GM12878 (cell line): ENCODE measurements around the gene PFN4. TPM values are rescaled to one million over a fixed set of nuclear protein-coding genes. Genes with fewer than 3 reads are reported as not detected.

ENCODE experiments used
- ATAC-seq: fragments of 200-7000 bp; cut with Tn5 transposase; 3 replicates; pipeline ENCODE4 v1.9.1; 2020; ENCODE audit warnings: mild to moderate bottlenecking, moderate library complexity
- BruUV-seq: library from RNA; stranded (reverse); fragments of 400-500 nt; replicated peaks from 2 replicates; lab custom pipeline; 2021; lab: Mats Ljungman, UMichigan
- CTCF ChIA-PET: fragments of 300-600 bp; sonication (Branson Sonifier 250); formaldehyde crosslinking; extraction: SDS; loops from one replicate; lab custom pipeline; 2021; ENCODE audit warnings: inconsistent platforms; lab: Yijun Ruan, JAX
- POLR2A ChIA-PET: fragments of 350-600 bp; formaldehyde crosslinking; extraction: SDS; loops from one replicate; lab custom pipeline; 2021; ENCODE audit warnings: inconsistent platforms; lab: Charles Lee
- RAD21 ChIA-PET: fragments of 300-600 bp; sonication (Branson Sonifier 250); formaldehyde crosslinking; loops from one replicate; lab custom pipeline; 2023; ENCODE audit warnings: antibody characterized with exemption; ENCODE audit not compliant: unreplicated experiment; lab: Charles Lee
- SMC1A ChIA-PET: fragments of 300-600 bp; sonication (Branson Sonifier 250); formaldehyde crosslinking; loops from one replicate; lab custom pipeline; 2023; ENCODE audit not compliant: unreplicated experiment, uncharacterized antibody; lab: Charles Lee
- DNase-seq: peaks from one replicate; pipeline ENCODE4 v3.0.0-alpha.2; 2011; ENCODE audit warnings: low read depth, low spot score
- FAIRE-seq: peaks from 3 replicates; lab custom pipeline; 2011; peaks lifted over from hg19 to GRCh38; lab: Jason Lieb, UNC
- H2AFZ ChIP-seq: 2 replicates; pipeline ENCODE4 v1.6.0; 2011; ENCODE audit warnings: low read depth, low read length, control low read depth; ENCODE audit not compliant: control insufficient read depth
- H3K27ac ChIP-seq: 2 replicates; pipeline ENCODE4 v1.5.1; 2011; ENCODE audit warnings: control low read depth; ENCODE audit not compliant: control insufficient read depth, insufficient read depth
- H3K27me3 ChIP-seq, 2 experiments: replicated peaks in 1 of 2; 2 replicates each; pipeline versions ENCODE4 v1.6.0 to v1.6.1; 2011; ENCODE audit warnings: low read length in 1 of 2; ENCODE audit not compliant: control insufficient read depth in 2 of 2, insufficient read depth in 2 of 2
- H3K36me3 ChIP-seq, 2 experiments: 2 replicates each; pipeline ENCODE4 v1.5.1; 2011; ENCODE audit warnings: low read length in 1 of 2; ENCODE audit not compliant: control insufficient read depth in 2 of 2, insufficient read depth in 2 of 2
- H3K4me1 ChIP-seq: 2 replicates; pipeline ENCODE4 v1.6.1; 2011; ENCODE audit warnings: mild to moderate bottlenecking, low read length, moderate library complexity, mixed read lengths; ENCODE audit not compliant: control insufficient read depth, insufficient read depth
- H3K4me2 ChIP-seq: 2 replicates; pipeline ENCODE4 v1.6.0; 2011; ENCODE audit warnings: control low read depth; ENCODE audit not compliant: control insufficient read depth, insufficient read depth
- H3K4me3 ChIP-seq: fragments of 200-600 bp; sonication (generic); 2 replicates; pipeline ENCODE4 v1.5.1; 2016
- H3K79me2 ChIP-seq: 2 replicates; pipeline ENCODE4 v1.6.0; 2011; ENCODE audit warnings: low read length; ENCODE audit not compliant: control insufficient read depth, insufficient read depth
- H3K9ac ChIP-seq: 2 replicates; pipeline ENCODE4 v1.8.0; 2011; ENCODE audit warnings: low read length, control low read depth, mixed read lengths; ENCODE audit not compliant: control insufficient read depth, insufficient read depth
- H3K9me3 ChIP-seq: replicated peaks from 3 replicates; pipeline ENCODE4 v1.5.1; 2011; ENCODE audit warnings: mild to moderate bottlenecking, low read length; ENCODE audit not compliant: control insufficient read depth, insufficient read depth
- H4K20me1 ChIP-seq: 2 replicates; pipeline ENCODE4 v1.6.0; 2011; ENCODE audit not compliant: control insufficient read depth, insufficient read depth
- ATF7 ChIP-seq: fragments of 450-650 bp; IDR thresholded peaks from 2 replicates; pipeline ENCODE4 v1.6.1; 2016; ENCODE audit warnings: low read depth, mild to moderate bottlenecking
- BMI1 ChIP-seq: fragments of 450-650 bp; IDR thresholded peaks from 2 replicates; pipeline ENCODE4 v1.6.1; 2016; ENCODE audit warnings: mild to moderate bottlenecking, moderate library complexity, borderline replicate concordance
- CHD2 ChIP-seq: IDR thresholded peaks from 2 replicates; pipeline ENCODE4 v1.6.1; 2011; ENCODE audit warnings: low read depth, low read length, improper control_type of control experiment, borderline replicate concordance
- EED ChIP-seq: sonication (generic); IDR thresholded peaks from 2 replicates; pipeline ENCODE4 v1.6.1; 2016; ENCODE audit warnings: antibody characterized with exemption, low read depth
- FOXM1 ChIP-seq: IDR thresholded peaks from 2 replicates; pipeline ENCODE4 v1.6.1; 2012; ENCODE audit warnings: low read depth, mild to moderate bottlenecking, inconsistent platforms, low read length, moderate library complexity
- HDAC2 ChIP-seq: fragments of 200-600 bp; sonication (generic); IDR thresholded peaks from 2 replicates; pipeline ENCODE4 v1.6.1; 2017
- HDGF ChIP-seq: fragments of 450-650 bp; IDR thresholded peaks from 2 replicates; pipeline ENCODE4 v1.6.1; 2016; ENCODE audit warnings: antibody characterized with exemption
- KDM1A ChIP-seq: fragments of 200-600 bp; sonication (generic); IDR thresholded peaks from 2 replicates; pipeline ENCODE4 v1.6.1; 2016; ENCODE audit warnings: borderline replicate concordance
- MEF2B ChIP-seq: fragments of 450-650 bp; IDR thresholded peaks from 2 replicates; pipeline ENCODE4 v1.6.1; 2018; ENCODE audit warnings: mild to moderate bottlenecking, moderate library complexity; ENCODE audit not compliant: partially characterized antibody, poor library complexity, severe bottlenecking
- MTA2 ChIP-seq: fragments of 450-650 bp; IDR thresholded peaks from 2 replicates; pipeline ENCODE4 v1.6.1; 2016; ENCODE audit warnings: low read depth, mild to moderate bottlenecking, moderate library complexity
- NFYA ChIP-seq: IDR thresholded peaks from 2 replicates; pipeline ENCODE4 v1.6.1; 2011; ENCODE audit warnings: low read depth, mild to moderate bottlenecking, low read length, improper control_type of control experiment, borderline replicate concordance
- POU2F2 ChIP-seq: IDR thresholded peaks from 3 replicates; pipeline ENCODE4 v1.6.1; 2011; ENCODE audit warnings: low read depth, mild to moderate bottlenecking, low read length, borderline replicate concordance
- RAD21 ChIP-seq: IDR thresholded peaks from 2 replicates; pipeline ENCODE4 v1.6.1; 2011; ENCODE audit warnings: mild to moderate bottlenecking, low read depth, low read length, moderate library complexity; ENCODE audit not compliant: insufficient read depth
- RUNX3 ChIP-seq: IDR thresholded peaks from 2 replicates; pipeline ENCODE4 v1.6.1; 2012; ENCODE audit warnings: low read length, inconsistent platforms
- SIN3A ChIP-seq: IDR thresholded peaks from 2 replicates; pipeline ENCODE4 v1.6.1; 2012; ENCODE audit warnings: low read depth, low read length, improper control_type of control experiment
- SIX5 ChIP-seq: IDR thresholded peaks from 2 replicates; pipeline ENCODE4 v1.6.1; 2011; ENCODE audit warnings: mild to moderate bottlenecking, low read depth, low read length, moderate library complexity; ENCODE audit not compliant: severe bottlenecking
- SMC3 ChIP-seq: IDR thresholded peaks from 2 replicates; pipeline ENCODE4 v1.6.1; 2011; ENCODE audit warnings: low read length, improper control_type of control experiment, borderline replicate concordance
- YBX1 ChIP-seq: fragments of 450-650 bp; IDR thresholded peaks from 2 replicates; pipeline ENCODE4 v1.6.1; 2016; ENCODE audit warnings: antibody characterized with exemption
- ZNF622 ChIP-seq: fragments of 450-650 bp; IDR thresholded peaks from 2 replicates; pipeline ENCODE4 v1.6.1; 2017; ENCODE audit warnings: mild to moderate bottlenecking, inconsistent platforms
- WGBS: methylation state at CpG from one replicate; pipeline ENCODE4 v1.1.6; 2016; ENCODE audit warnings: low lambda C conversion rate; ENCODE audit not compliant: insufficient replicate concordance, insufficient coverage; ENCODE audit errors: missing lambda C conversion rate; 5-methylcytosine and 5-hydroxymethylcytosine counted together
- in situ Hi-C: fragments of 300-500 bp; cut with MboI; formaldehyde crosslinking; loops from 9 replicates; pipeline ENCODE4 v1.14.3; 2018; ENCODE audit warnings: mixed read lengths
- intact Hi-C: fragments of 100-400 bp; cut with micrococcal nuclease; formaldehyde crosslinking; loops from one replicate; pipeline ENCODE4 v1.14.2; 2022; ENCODE audit not compliant: unreplicated experiment
- polyA plus RNA-seq, 11 experiments: library from polyadenylated mRNA; depleted of rRNA in 4 of 11; unstranded in 6 of 11; stranded (reverse) in 5 of 11; fragments of >200 nt; fragmentation: Nextera tagmentation in 4 of 11; fragmentation: Illumina TruSeq in 1 of 11; extraction: Ambion mirVana in 4 of 11; extraction: Trizol in 1 of 11; gene quantifications; 1 replicate in 1 of 11; 2 replicates in 10 of 11; pipeline versions ENCODE4 v1.2.1 to v1.2.3, GENCODE V29; 2011 to 2016; ENCODE audit warnings: inconsistent platforms in 2 of 11, missing spikeins in 2 of 11, low read depth in 1 of 11
- total RNA-seq, 4 experiments: library from RNA; depleted of rRNA in 3 of 4; stranded (reverse); fragments of >200 nt in 3 of 4; fragmentation: Illumina TruSeq in 1 of 4; extraction: Trizol in 1 of 4; gene quantifications; 2 replicates each; pipeline versions ENCODE4 v1.2.1 to v1.2.3, GENCODE V29; 2013 to 2021
- TF ChIP-seq, protein P1 (sequence below): fragments of 450-650 bp; IDR thresholded peaks from 2 replicates; pipeline ENCODE4 v1.6.1; 2017; ENCODE audit warnings: borderline replicate concordance
- TF ChIP-seq, protein P2 (sequence below): IDR thresholded peaks from 2 replicates; pipeline ENCODE4 v1.6.1; 2011; ENCODE audit warnings: low read depth, mild to moderate bottlenecking, low read length, moderate library complexity, borderline replicate concordance; ENCODE audit errors: extremely low read depth
- TF ChIP-seq, protein P3 (sequence below): fragments of 450-650 bp; IDR thresholded peaks from 2 replicates; pipeline ENCODE4 v1.6.1; 2017; ENCODE audit warnings: mild to moderate bottlenecking, low read depth, inconsistent platforms; ENCODE audit not compliant: poor library complexity, severe bottlenecking

The PFN4 gene
- total and polyA plus RNA-seq, 10 of the 15 experiments (the other 5 are each of a cell fraction or from before 2014, with no cell fraction given) = 0.12 to 2.1 (median 1.0) TPM

DNA sequence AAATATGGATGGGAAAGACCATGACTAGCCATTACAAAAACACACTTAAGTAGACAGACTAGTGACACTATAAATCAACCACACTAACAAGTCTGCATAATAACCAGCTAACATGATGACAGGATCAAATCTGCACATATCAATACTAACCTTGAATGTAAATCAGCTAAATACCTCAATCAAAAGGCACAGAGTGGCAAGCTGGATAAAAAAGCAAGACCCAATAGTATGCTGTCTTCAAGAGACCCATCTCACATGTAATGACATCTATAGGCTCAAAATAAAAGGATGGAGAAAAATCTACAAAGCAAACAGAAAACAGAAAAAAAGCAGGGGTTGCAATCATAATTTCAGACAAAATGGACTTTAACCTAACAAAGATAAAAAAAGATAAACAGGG is 16.3 kb downstream of the PFN4 start (continued):
- TF ChIP-seq, protein P1, sequence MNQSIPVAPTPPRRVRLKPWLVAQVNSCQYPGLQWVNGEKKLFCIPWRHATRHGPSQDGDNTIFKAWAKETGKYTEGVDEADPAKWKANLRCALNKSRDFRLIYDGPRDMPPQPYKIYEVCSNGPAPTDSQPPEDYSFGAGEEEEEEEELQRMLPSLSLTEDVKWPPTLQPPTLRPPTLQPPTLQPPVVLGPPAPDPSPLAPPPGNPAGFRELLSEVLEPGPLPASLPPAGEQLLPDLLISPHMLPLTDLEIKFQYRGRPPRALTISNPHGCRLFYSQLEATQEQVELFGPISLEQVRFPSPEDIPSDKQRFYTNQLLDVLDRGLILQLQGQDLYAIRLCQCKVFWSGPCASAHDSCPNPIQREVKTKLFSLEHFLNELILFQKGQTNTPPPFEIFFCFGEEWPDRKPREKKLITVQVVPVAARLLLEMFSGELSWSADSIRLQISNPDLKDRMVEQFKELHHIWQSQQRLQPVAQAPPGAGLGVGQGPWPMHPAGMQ = no peak
- TF ChIP-seq ZNF622 = no peak
- no peak for TF ChIP-seq KDM1A
- TF ChIP-seq, protein P2, sequence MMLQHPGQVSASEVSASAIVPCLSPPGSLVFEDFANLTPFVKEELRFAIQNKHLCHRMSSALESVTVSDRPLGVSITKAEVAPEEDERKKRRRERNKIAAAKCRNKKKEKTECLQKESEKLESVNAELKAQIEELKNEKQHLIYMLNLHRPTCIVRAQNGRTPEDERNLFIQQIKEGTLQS = no peak

DNA sequence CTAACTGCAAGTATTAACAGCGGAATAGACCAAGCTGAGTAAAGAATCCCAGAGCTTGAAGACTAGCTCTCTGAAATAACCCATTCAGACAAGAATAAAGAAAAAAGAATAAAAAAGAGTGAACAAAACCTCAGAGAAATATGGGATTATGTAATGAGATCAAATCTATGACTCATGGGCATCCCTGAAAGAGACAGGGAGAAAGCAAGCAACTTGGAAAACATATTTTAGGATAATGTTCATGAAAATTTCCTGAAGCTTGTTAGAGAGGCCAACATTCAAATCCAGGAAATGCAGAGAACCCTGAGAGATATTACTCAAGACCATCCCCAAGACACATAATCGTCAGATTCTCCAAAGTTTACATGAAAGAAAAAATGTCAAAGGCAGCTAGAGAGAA is 17.3 kb downstream of the PFN4 start:
- H3K27ac ChIP-seq = no peak overlapping the region
- no peaks in the 10 kb centered on the region for H3K79me2 ChIP-seq
- SMC1A ChIA-PET = interaction anchor here (0.8 to 0.9 kb wide), 2 partner anchors 15 to 18 kb away, joined by 3 read pairs; no protein-coding TSS in a partner anchor
- H4K20me1 ChIP-seq = no peaks in the 10 kb centered on the region
- H3K4me2 ChIP-seq = no peak overlapping the region
- no peak overlapping the region for H3K9ac ChIP-seq
- H3K27me3 ChIP-seq = no peaks in the 10 kb centered on the region
- POLR2A ChIA-PET = interaction anchor here (0.6 to 0.7 kb wide), 2 partner anchors 279 to 927 kb away, joined by 3 to 5 read pairs; no protein-coding TSS in a partner anchor
- WGBS = 20% methylated on average over 2 of the region's 2 CpGs
- in situ Hi-C loops (no loop called here), intact Hi-C loops (no loop called here)
- H3K4me1 ChIP-seq = peaks cover 9% of the 10 kb centered on the region
- no peaks in the 10 kb centered on the region for H3K36me3 ChIP-seq
- RAD21 ChIA-PET = no interaction called here
- no TSS peak for BruUV-seq
- no peak overlapping the region for H3K4me3 ChIP-seq
- CTCF ChIA-PET = interaction anchor here (0.7 to 1.4 kb wide), 3 partner anchors 15 to 112 kb away, joined by 3 to 4 read pairs (median 3); no protein-coding TSS in a partner anchor
- FAIRE-seq = no peak
- no peaks in the 10 kb centered on the region; the same call in 1 of the 3 replicates for H3K9me3 ChIP-seq
- DNase-seq = no peak
- ATAC-seq = no peak
- no peak overlapping the region for H2AFZ ChIP-seq
- no peak for TF ChIP-seq SIX5
- no peak for TF ChIP-seq RUNX3
- no peak for TF ChIP-seq FOXM1
- no peak for TF ChIP-seq YBX1
- TF ChIP-seq, protein P3, sequence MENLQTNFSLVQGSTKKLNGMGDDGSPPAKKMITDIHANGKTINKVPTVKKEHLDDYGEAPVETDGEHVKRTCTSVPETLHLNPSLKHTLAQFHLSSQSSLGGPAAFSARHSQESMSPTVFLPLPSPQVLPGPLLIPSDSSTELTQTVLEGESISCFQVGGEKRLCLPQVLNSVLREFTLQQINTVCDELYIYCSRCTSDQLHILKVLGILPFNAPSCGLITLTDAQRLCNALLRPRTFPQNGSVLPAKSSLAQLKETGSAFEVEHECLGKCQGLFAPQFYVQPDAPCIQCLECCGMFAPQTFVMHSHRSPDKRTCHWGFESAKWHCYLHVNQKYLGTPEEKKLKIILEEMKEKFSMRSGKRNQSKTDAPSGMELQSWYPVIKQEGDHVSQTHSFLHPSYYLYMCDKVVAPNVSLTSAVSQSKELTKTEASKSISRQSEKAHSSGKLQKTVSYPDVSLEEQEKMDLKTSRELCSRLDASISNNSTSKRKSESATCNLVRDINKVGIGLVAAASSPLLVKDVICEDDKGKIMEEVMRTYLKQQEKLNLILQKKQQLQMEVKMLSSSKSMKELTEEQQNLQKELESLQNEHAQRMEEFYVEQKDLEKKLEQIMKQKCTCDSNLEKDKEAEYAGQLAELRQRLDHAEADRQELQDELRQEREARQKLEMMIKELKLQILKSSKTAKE = no peak
- no peak for TF ChIP-seq POU2F2
- no peak for TF ChIP-seq MTA2
- no peak for TF ChIP-seq RAD21
- no peak for TF ChIP-seq BMI1
- TF ChIP-seq CHD2 = no peak
- no peak for TF ChIP-seq SIN3A
- TF ChIP-seq MEF2B = no peak
- TF ChIP-seq SMC3 = no peak
- no peak for TF ChIP-seq ATF7
- TF ChIP-seq HDAC2 = no peak
- TF ChIP-seq HDGF = no peak
- TF ChIP-seq EED = no peak
- no peak for TF ChIP-seq NFYA
